Osteoblast (primary cell): Measurements from ENCODE around the gene LCOR. TPM values are rescaled to one million over a fixed set of nuclear protein-coding genes. Genes with fewer than 3 reads are reported as not detected.
"Not testable (repeated sequence)": the region's sequence is repeated elsewhere in the genome, so short reads cannot be mapped to it uniquely, and the experiment has no call there.

ENCODE experiments used
- DNase-seq: peaks from one replicate; pipeline ENCODE4 v3.0.0; 2011; ENCODE audit warnings: low spot score, mixed read lengths; ENCODE audit not compliant: insufficient read length; ENCODE audit errors: missing footprints
- H2AFZ ChIP-seq: 2 replicates; pipeline ENCODE4 v1.6.0; 2011; ENCODE audit warnings: mild to moderate bottlenecking, low read length
- H3K27ac ChIP-seq: 2 replicates; pipeline ENCODE4 v1.5.1; 2011; ENCODE audit warnings: mild to moderate bottlenecking, low read depth, low read length, moderate library complexity
- H3K27me3 ChIP-seq: 2 replicates; pipeline ENCODE4 v1.6.0; 2012; ENCODE audit warnings: mild to moderate bottlenecking, control low read depth, inconsistent platforms, low read length, moderate library complexity; ENCODE audit not compliant: insufficient read depth
- H3K36me3 ChIP-seq: 2 replicates; pipeline ENCODE4 v1.5.1; 2011; ENCODE audit warnings: mild to moderate bottlenecking, low read length, control low read depth, moderate library complexity; ENCODE audit not compliant: insufficient read depth
- H3K4me1 ChIP-seq: 2 replicates; pipeline ENCODE4 v1.5.1; 2011; ENCODE audit warnings: mild to moderate bottlenecking, low read length, control low read depth, moderate library complexity; ENCODE audit not compliant: insufficient read depth
- H3K4me2 ChIP-seq: 2 replicates; pipeline ENCODE4 v1.6.0; 2011; ENCODE audit warnings: mild to moderate bottlenecking, low read length; ENCODE audit not compliant: insufficient read depth
- H3K4me3 ChIP-seq: fragments of 200-600 bp; sonication (generic); 3 replicates; pipeline ENCODE4 v1.5.1; 2012; ENCODE audit warnings: mild to moderate bottlenecking, low read length, inconsistent platforms; ENCODE audit not compliant: insufficient read depth
- H3K79me2 ChIP-seq: 2 replicates; pipeline ENCODE4 v1.6.0; 2012; ENCODE audit warnings: mild to moderate bottlenecking, low read length, control low read depth, inconsistent platforms; ENCODE audit not compliant: insufficient read depth
- H3K9me3 ChIP-seq: 2 replicates; pipeline ENCODE4 v1.5.1; 2011; ENCODE audit warnings: low read depth, low read length, control low read depth
- H4K20me1 ChIP-seq: 2 replicates; pipeline ENCODE4 v1.6.0; 2012; ENCODE audit warnings: mild to moderate bottlenecking, low read length, control low read depth; ENCODE audit not compliant: insufficient read depth
- total RNA-seq: library from RNA; depleted of rRNA; stranded (reverse); fragments of >200 nt; gene quantifications from 2 replicates; pipeline ENCODE4 v1.2.3, GENCODE V29; 2012
- TF ChIP-seq, protein P1 (sequence below): IDR thresholded peaks from 2 replicates; pipeline ENCODE4 v1.5.1; 2011; ENCODE audit warnings: mild to moderate bottlenecking, low read depth, low read length, moderate library complexity; ENCODE audit errors: extremely low read depth

LCOR gene
- total RNA-seq, 1 donor, result 19.2 TPM

DNA sequence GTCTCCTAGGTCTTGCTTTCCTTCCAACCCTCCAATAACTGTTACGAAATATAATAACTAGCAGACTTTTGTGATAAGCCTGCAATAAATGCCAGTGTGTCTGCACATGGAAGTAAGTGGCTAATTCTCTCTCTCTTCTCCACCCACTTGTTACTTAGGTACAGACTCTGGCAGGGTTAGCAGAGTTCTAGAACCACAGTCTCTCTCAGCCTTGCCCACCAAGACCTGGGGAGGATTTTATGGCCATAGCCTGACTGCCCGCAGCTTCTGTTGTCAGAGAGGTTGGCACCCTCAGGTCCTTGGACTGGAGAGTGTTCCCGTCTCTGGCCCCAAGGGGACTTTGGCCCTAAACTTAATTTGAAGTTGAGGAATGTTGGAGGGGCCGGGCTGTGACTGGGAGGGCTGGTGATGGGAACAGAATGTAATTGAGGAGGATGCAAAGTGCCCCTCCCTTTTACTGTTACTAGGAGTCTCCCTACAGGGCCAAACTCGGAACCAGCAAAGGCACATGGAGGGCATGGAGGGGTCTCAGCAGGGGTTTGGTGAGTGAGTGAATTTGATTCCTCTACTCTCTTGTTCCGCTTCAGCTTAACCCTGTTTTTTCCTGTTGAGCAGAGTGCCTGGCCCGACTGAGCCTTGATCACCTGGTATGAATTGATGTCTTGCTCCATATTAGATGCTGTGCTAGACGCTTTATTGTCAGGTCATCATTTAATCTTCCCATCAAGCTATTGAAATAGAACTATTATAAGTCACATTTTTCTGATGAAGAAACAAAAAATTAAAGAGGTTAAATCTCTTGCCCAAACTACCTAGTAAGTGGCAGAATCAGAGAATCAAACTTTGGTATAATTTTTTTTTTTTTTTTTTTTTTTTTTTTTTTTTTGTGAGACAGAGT lies 37.0 kb upstream of the LCOR start:
- peak; percentile 14 for DNase-seq
- Histone ChIP-seq H3K79me2 (no peaks in the 10 kb centered on the region), H4K20me1 (no peaks in the 10 kb centered on the region), H3K36me3 (no peaks in the 10 kb centered on the region), H2AFZ (no peak overlapping the region), H3K9me3 (no peaks in the 10 kb centered on the region), H3K4me2 (no peak overlapping the region), H3K27me3 (no peaks in the 10 kb centered on the region), H3K27ac (no peak overlapping the region), H3K4me1 (peaks cover 4% of the 10 kb centered on the region), H3K4me3 (no peak overlapping the region)
- TF ChIP-seq, protein P1, sequence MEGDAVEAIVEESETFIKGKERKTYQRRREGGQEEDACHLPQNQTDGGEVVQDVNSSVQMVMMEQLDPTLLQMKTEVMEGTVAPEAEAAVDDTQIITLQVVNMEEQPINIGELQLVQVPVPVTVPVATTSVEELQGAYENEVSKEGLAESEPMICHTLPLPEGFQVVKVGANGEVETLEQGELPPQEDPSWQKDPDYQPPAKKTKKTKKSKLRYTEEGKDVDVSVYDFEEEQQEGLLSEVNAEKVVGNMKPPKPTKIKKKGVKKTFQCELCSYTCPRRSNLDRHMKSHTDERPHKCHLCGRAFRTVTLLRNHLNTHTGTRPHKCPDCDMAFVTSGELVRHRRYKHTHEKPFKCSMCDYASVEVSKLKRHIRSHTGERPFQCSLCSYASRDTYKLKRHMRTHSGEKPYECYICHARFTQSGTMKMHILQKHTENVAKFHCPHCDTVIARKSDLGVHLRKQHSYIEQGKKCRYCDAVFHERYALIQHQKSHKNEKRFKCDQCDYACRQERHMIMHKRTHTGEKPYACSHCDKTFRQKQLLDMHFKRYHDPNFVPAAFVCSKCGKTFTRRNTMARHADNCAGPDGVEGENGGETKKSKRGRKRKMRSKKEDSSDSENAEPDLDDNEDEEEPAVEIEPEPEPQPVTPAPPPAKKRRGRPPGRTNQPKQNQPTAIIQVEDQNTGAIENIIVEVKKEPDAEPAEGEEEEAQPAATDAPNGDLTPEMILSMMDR, result no peak

DNA sequence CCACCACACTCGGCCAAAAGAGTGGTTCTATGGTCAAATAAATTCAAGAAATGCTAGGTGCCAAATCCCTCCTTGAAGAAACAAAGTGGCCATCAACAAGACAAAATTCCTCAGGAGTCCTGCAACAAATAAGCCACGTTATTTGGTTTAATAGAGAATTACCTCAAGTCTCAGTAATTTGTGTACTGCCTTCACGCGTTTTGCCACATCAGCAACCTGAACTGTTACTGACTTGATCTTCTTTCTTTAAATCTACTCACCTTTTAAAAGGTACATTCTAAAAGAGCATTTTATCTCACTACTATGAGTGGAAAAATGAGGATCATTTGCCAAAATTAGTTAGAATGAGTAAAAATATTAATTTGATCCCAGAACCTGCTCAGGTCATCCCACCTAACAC lies 34.6 kb upstream of the LCOR start:
- DNase-seq, result no peak
- H3K4me2 ChIP-seq, result no peak overlapping the region
- H3K27me3 ChIP-seq, result no peaks in the 10 kb centered on the region
- no peaks in the 10 kb centered on the region for H3K9me3 ChIP-seq
- H2AFZ ChIP-seq, result no peak overlapping the region
- TF ChIP-seq, protein P1, result no peak
- H3K4me3 ChIP-seq, result no peak overlapping the region
- no peaks in the 10 kb centered on the region for H3K79me2 ChIP-seq
- no peaks in the 10 kb centered on the region for H4K20me1 ChIP-seq
- no peaks in the 10 kb centered on the region for H3K36me3 ChIP-seq
- peaks cover 4% of the 10 kb centered on the region for H3K4me1 ChIP-seq
- H3K27ac ChIP-seq, result no peak overlapping the region

DNA sequence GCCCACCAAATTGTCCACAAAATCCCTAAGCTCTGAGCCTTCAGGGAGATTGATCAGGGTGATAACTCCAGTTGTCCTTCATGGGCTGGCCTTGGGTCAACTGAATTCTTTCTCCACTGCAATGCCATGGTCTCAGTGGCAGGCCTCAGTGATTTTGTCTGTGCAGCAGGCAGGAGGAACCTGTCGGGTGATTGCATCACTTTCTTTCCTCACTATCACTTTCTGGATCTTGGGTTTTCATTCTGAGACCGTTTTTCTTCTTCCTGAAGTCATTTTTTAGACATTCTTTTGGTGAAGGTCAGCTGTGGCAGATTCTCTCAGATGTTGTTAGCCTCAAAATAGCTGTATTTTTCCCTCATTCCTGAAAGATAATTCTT lies 28.8 kb upstream of the LCOR start:
- Histone ChIP-seq H3K79me2 (no peaks in the 10 kb centered on the region), H3K4me2 (no peak overlapping the region), H3K4me1 (no peaks in the 10 kb centered on the region), H2AFZ (no peak overlapping the region), H4K20me1 (no peaks in the 10 kb centered on the region), H3K4me3 (no peak overlapping the region), H3K27ac (no peak overlapping the region), H3K9me3 (no peaks in the 10 kb centered on the region), H3K27me3 (no peaks in the 10 kb centered on the region), H3K36me3 (no peaks in the 10 kb centered on the region)
- TF ChIP-seq, protein P1, result no peak
- DNase-seq, result no peak

DNA sequence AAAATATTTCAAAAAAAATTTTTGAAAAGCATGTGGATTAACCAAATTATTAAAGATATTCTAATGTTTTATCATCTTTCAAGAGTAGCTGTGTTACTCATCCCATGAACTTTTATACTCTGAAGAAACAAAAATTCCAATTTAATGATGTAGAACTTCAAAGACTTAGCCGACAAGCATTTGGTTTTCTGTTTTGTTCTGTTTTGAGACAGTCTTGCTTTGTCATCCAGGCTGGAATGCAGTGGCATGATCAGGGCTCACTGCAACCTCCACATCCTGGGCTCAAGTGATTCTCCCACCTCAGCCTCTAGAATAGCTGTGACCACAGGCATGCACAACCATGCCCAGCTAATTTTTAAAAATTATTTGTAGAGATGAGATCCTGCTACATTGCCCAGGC lies 17.8 kb upstream of the LCOR start:
- no peaks in the 10 kb centered on the region for H3K27me3 ChIP-seq
- no peaks in the 10 kb centered on the region for H3K9me3 ChIP-seq
- H3K27ac ChIP-seq, result peak overlapping the region; percentile 24
- H4K20me1 ChIP-seq, result no peaks in the 10 kb centered on the region
- no peak overlapping the region for H3K4me2 ChIP-seq
- peak; percentile 74 for DNase-seq
- TF ChIP-seq, protein P1, result no peak
- no peak overlapping the region for H2AFZ ChIP-seq
- no peaks in the 10 kb centered on the region for H3K79me2 ChIP-seq
- H3K36me3 ChIP-seq, result no peaks in the 10 kb centered on the region
- H3K4me3 ChIP-seq, result no peak overlapping the region
- H3K4me1 ChIP-seq, result peaks cover 12% of the 10 kb centered on the region

DNA sequence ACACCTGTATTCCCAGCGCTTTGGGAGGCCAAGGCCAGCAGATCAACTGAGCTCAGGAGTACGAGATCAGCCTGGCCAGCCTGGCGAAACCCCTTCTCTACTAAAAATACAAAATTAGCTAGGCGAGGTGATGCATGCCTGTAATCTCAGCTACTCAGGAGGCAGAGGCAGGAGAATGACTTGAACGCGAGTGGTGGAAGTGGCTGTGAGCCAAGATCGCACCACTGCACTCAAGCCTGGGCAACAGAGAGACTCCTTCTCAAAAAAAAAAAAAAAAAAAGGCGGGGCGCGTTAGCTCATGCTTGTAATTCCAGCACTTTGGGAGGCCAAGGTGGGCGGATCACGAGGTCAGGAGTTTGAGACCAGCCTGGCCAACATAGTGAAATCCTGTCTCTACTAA lies 13.1 kb upstream of the LCOR start:
- H3K27ac ChIP-seq, H3K4me1 ChIP-seq, H4K20me1 ChIP-seq, H3K4me2 ChIP-seq, H2AFZ ChIP-seq, DNase-seq, H3K79me2 ChIP-seq, H3K9me3 ChIP-seq, H3K36me3 ChIP-seq, H3K27me3 ChIP-seq, H3K4me3 ChIP-seq: not testable (repeated sequence)
